ENCODE measurements around the gene FGGY.
"Not testable (repeated sequence)": the region's sequence is repeated elsewhere in the genome, so short reads cannot be mapped to it uniquely, and the experiment has no call there.

Gene FGGY

GRCh38 chr1:59690171-59690930 lies 393.5 kb downstream of the FGGY start:
- no peak for DNase-seq

GRCh38 chr1:59691261-59691660 lies 394.4 kb downstream of the FGGY start:
- no peak for DNase-seq

GRCh38 chr1:59692591-59692990 lies 395.7 kb downstream of the FGGY start:
- DNase-seq, result no peak

DNA sequence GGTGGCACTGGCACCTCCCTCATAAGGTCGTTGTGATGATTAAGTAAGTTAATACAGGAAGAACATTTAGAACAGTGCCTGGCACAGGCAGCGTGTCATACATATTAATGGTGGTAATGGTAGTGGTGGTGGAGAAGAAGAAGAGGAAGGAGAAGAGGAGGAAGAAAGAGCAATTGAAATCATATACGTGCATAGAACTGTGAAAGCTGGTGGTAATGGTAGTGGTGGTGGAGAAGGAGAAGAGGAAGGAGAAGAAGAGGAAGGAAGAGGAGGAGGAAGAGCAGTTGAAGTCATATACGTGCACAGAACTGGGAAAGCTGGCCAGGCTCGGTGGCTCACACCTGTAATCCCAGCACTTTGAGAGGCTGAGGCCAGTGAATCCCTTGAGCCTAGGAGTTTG lies 396.5 kb downstream of the FGGY start:
- DNase-seq, result no peak

DNA sequence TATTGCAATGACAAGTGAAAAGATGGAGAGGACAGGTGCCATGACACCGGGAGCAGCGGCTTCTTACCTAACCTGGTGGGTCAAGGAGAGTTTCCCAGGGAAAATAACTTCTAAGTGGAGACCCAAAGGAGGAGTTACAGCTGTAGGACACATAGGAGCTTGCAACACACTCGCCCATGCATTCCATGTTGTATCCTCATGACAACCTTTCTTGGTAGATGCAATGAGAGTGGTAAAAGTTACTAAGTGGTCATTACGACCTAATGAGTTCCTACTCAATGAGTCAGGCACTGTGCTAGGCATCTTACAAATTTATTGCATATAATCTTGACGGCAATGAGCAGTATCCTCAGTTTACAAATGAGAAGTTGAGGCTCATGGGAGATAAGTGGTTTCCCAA lies 398.4 kb downstream of the FGGY start:
- DNase-seq, result no peak

- DNase-seq, result no peak
These were observed 399.7 kb downstream of the FGGY start for GRCh38 chr1:59696421-59697115.

DNA sequence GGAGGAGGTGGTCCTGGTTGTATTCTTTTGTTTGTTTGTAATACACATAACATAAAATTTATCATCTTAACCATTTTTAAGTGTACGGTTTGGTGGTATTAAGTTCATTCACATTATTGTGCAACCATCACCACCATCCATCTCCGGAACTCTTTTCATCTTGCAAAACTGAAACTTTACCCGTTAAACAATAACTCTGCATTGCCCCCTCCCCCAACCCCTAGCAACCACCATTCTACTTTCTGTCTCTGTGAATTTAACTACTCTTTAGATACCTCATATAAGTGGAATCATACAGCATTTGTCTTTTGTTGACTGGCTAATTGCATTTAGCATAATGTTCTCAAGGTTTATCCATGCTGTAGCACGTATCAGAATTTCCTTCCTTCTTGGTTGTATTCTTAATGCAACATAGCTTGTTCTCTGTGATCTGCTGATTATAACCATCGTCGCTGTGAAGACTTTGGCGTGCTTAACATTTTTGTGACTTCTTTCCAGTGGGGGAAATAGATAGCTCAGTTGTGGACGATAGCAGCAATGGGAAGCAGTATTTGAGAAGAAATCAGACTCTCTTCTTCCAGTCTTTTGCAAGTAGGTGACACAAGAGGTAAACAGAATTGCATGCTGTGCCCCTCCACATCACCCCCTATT lies 400.4 kb downstream of the FGGY start:
- DNase-seq, result peak; percentile 65

- DNase-seq, result no peak
These were observed 401.5 kb downstream of the FGGY start for GRCh38 chr1:59698386-59698785.

GRCh38 chr1:59699227-59699847 lies 402.4 kb downstream of the FGGY start:
- DNase-seq, result peak; percentile 54

GRCh38 chr1:59701376-59701775 lies 404.5 kb downstream of the FGGY start:
- DNase-seq, result no peak

DNA sequence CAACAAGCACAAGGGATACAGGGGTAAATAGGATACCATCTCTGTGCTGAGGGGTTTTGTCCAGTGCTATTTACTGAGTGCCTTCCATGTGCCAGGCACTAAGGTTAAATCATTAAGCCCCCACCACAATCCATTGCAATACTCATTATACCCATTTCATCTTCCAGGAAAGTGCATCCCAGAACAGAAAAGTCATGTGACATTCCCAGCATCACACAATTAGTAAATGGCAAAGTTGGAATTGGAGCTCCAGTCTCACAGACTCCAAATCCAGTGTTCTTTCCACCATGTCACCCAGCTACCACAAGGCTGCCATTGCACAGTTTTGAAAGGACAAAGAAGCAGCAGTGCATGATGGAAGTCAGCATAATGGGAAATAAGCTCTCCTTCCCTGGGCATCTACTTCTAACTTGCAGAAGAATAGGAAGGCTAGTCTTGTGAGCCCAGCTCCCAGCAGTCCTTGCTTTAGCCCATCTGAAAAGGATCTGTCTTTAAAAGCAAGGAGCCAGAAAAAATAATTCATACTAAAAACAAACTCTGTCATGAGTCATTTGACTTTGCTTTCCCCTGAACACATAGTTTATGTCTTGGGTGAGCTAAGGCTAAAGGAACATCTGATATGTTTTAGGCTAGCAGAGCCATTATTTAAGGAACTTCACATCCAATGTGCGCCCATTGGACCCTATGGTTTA lies 406.5 kb downstream of the FGGY start:
- no peak for DNase-seq

- DNase-seq, result no peak
These were observed 407.1 kb downstream of the FGGY start for GRCh38 chr1:59703918-59704378.

DNA sequence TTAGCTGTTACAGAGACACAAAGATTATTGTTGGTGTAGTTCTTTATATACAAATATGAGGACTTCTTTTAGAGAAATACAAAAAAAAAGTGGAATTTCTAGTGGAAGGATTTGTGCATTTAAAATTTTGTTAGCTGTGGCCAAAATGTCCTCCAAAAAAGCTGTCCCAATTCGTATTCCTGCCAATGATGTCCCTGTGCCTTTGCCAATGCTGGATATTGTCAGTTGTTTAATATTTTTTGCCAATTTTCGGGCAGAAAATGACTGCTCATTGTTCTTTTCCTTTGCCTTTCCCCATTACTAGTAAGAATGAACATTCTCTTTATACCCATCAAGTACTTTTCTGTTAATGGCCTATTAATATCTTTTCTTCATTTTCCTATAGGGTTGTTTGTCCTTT lies 407.8 kb downstream of the FGGY start:
- no peak for DNase-seq

DNA sequence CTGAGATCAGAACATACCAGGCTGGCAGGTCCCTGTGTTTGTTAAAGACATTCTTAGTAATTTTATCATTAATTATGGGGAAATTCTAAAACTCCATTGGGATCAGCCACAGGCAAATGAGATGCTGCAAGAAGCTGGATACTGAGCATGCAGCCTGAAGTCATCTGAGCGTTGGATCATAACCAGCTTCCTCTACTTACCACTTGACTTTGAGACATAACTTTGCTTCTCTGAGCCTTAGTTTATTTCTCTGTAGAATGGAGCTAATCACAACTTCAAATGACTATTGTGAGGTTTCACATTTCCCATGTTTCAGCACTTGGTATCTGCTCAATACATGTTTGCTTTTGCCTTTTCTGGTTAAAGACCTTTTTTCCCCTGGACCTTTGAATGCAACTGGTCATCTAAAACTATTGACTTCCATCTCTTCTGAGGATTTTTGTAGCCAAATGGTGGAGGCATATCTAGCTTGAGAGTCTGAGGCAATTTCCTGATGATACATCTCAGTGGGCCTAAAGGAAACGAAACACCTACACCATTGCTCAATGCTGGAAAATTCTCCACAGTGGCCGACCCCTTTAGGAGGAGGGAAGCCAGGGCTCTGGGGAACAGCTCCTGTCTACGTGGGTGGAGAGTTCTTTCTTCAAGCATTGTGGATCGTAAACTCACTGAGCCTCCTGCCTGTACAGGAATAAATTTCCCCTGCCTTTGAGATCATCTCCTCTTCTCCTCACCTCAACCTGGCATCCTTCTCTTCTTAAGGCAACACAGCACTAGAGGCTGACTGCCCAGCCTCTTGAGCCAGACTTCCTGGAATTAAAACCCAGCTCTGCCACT lies 408.8 kb downstream of the FGGY start:
- DNase-seq, result no peak

DNA sequence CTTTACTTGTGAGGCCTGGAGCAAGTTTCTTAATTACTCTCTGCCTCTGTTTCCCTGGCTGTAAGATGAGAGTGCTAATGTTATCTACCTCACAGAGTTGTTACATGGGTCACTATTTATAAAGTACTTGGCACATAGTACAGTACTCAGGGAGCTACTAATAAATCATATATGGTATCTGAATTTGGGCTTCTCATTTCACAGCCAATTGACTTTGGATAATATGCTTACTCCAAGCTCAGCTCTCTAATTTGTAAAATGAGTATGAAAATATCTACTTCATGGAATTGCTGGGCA lies 409.4 kb downstream of the FGGY start:
- no peak for DNase-seq

- DNase-seq, result no peak
These were observed 410.4 kb downstream of the FGGY start for GRCh38 chr1:59707178-59707791.

DNA sequence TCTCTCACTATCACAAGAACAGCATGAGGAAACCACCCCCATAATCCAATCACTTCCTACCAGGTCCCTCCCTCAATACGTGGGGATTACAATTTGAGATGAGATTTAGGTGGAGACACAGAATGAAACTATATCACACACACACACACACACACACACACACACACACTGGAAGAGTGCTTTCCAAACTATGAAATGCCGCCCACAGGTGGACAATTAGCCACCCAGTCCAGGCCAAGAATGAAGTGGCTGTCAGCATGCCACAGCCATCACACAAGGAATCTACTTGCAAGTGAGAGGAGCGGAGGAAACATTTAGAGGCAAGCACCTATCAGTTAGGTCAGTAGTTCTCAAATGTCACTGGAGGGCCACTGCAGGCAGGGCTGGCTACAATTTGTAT lies 412.4 kb downstream of the FGGY start:
- DNase-seq, result no peak

- DNase-seq, result not testable (repeated sequence)
These were observed 414.0 kb downstream of the FGGY start for GRCh38 chr1:59710920-59711319.

DNA sequence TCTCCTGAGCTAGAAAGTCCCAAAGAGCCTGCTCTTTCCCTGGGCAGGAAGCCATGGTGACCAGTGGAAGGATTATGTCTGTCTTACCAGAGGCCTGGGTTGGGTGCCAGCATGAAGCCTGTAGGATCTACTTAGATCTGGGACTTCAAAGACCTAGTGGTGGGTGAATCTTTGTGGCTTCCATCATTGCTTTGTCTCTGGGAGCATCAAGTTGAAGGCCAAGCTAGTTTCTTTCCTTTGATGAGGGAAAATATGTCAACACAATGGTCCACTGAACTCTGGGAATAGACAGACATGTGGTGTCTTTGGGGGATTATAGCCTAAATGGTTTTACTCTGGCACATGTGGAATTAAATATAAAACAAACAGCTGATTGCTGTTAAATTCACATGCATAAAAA lies 417.3 kb downstream of the FGGY start:
- no peak for DNase-seq

GRCh38 chr1:59714966-59715365 lies 418.1 kb downstream of the FGGY start:
- no peak for DNase-seq

DNA sequence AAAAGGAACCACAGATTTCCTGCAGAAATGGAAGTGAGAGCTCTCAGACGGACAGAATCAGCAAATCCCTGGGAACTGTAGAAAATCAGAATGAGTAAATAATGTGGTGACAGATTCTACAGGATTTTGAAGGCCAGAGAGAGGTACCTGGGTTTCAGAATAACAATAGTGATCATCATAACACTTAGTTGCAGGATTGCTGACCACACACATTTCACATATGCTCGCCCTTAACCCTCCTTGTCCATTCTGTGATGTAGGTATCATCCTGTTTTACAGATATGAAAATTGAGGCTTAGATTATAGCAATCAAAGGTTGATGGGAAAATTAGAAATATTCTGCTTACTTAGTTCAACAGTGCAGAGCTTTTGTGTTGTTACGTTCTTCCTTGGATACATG lies 419.9 kb downstream of the FGGY start:
- no peak for DNase-seq
